ENCODE measurements around the gene PAOX. TPM values are rescaled to one million over a fixed set of nuclear protein-coding genes. Genes with fewer than 3 reads are reported as not detected.

Gene PAOX
- total RNA-seq, 4 donors from 2014 or later, result 7.1 to 14.5 (median 9.6) TPM

GRCh38 chr10:133359554-133359971 is 19.5 kb upstream of the PAOX start:
- Histone ChIP-seq H3K4me1 (peaks cover 0 to 24% (median 11%) of the 10 kb centered on the region in 3 donors), H3K9me3 (no peaks in the 10 kb centered on the region), H3K27me3 (peaks cover 32% of the 10 kb centered on the region), H3K36me3 (peaks cover 0 to 43% of the 10 kb centered on the region in 2 donors), H3K27ac (no peak overlapping the region), H3K4me3 (no peak overlapping the region)
- ATAC-seq, result no peak
- 25 to 75% methylated on average over 1 to 2 of the region's 6 CpGs for WGBS, 2 donors (ENCODE audit: low coverage in 1 of 2)
- no peak for TF ChIP-seq POLR2AphosphoS5 (IDR thresholded peaks at IDR 0.05)
- TF ChIP-seq EP300 (IDR thresholded peaks at IDR 0.05), result no peak
- TF ChIP-seq CTCF (IDR thresholded peaks at IDR 0.05), result no peak
- TF ChIP-seq POLR2A (IDR thresholded peaks at IDR 0.05), result no peak

DNA sequence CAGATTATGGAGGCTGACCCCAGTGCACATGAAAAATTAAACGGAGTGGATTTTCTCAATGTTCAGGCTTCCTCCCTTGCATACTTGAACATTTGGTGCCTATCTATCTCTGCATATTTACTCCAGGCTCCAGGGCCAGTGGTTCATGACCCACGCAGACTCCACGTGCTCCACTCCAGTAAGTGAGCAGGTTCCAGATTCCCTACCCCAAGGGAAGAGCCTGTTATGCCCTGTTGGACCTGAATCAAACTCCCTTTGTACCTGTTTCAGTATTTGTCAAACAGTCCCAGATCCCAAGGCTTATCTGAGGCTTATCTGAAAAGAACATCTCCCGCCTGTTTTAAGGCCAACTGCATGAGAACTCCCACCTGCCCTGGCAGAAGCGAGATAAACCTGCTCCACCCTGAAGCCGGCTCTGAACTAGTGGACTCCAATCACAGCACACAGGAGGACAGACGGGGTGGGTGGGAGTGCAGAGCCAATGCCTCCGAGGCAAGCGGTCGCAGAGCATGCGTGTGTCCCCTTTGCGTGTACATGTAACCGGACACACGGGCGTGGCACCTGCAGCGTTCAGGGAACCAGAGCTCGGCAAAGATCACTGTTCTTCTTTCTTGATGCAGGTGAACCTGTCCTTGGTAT is 19.0 kb upstream of the PAOX start:
- ATAC-seq, result no peak
- TF ChIP-seq POLR2A (IDR thresholded peaks at IDR 0.05) (no peak), POLR2AphosphoS5 (IDR thresholded peaks at IDR 0.05) (no peak), CTCF (IDR thresholded peaks at IDR 0.05) (no peak), EP300 (IDR thresholded peaks at IDR 0.05) (no peak)
- Histone ChIP-seq H3K27me3 (peaks cover 26% of the 10 kb centered on the region), H3K36me3 (peaks cover 0 to 43% of the 10 kb centered on the region in 2 donors), H3K4me1 (peaks cover 0 to 24% (median 11%) of the 10 kb centered on the region in 3 donors), H3K9me3 (no peaks in the 10 kb centered on the region), H3K4me3 (no peak overlapping the region), H3K27ac (no peak overlapping the region)
- WGBS, 2 donors (ENCODE audit: low coverage in 1 of 2), result 43 to 63% methylated on average over 3 to 4 of the region's 17 CpGs

- 85% methylated on average over 4 of the region's 5 CpGs; no CpG with 5 or more reads in 1 of the 2 donors for WGBS, 2 donors (ENCODE audit: low coverage in 1 of 2)
- H3K36me3 ChIP-seq, result peaks cover 0 to 48% of the 10 kb centered on the region in 2 donors
- no peak overlapping the region for H3K4me3 ChIP-seq
- H3K27ac ChIP-seq, result no peak overlapping the region
- ATAC-seq, result no peak
- H3K4me1 ChIP-seq, result peaks cover 0 to 20% (median 11%) of the 10 kb centered on the region in 3 donors
- TF ChIP-seq POLR2A (IDR thresholded peaks at IDR 0.05), result no peak
- TF ChIP-seq EP300 (IDR thresholded peaks at IDR 0.05), result no peak
- TF ChIP-seq POLR2AphosphoS5 (IDR thresholded peaks at IDR 0.05), result no peak
- TF ChIP-seq CTCF (IDR thresholded peaks at IDR 0.05), result no peak
- no peaks in the 10 kb centered on the region for H3K9me3 ChIP-seq
- H3K27me3 ChIP-seq, result peaks cover 15% of the 10 kb centered on the region
These were observed 17.8 kb upstream of the PAOX start for GRCh38 chr10:133361227-133361626.

- peaks cover 0 to 13% (median 7%) of the 10 kb centered on the region in 3 donors for H3K4me1 ChIP-seq
- H3K27me3 ChIP-seq, result peaks cover 8% of the 10 kb centered on the region
- WGBS, 2 donors (ENCODE audit: low coverage in 1 of 2), result 76 to 78% methylated on average over 11 to 15 of the region's 18 CpGs
- no peak for ATAC-seq
- no peak overlapping the region for H3K27ac ChIP-seq
- H3K36me3 ChIP-seq, result peaks cover 0 to 55% of the 10 kb centered on the region in 2 donors
- H3K9me3 ChIP-seq, result no peaks in the 10 kb centered on the region
- TF ChIP-seq POLR2AphosphoS5 (IDR thresholded peaks at IDR 0.05) (no peak), POLR2A (IDR thresholded peaks at IDR 0.05) (no peak), CTCF (IDR thresholded peaks at IDR 0.05) (no peak), EP300 (IDR thresholded peaks at IDR 0.05) (no peak)
- H3K4me3 ChIP-seq, result no peak overlapping the region
These were observed 17.2 kb upstream of the PAOX start for GRCh38 chr10:133361773-133362441.
